H9 (cell line): Measurements from ENCODE around the gene SIGLEC11. TPM values are rescaled to one million over a fixed set of nuclear protein-coding genes. Genes with fewer than 3 reads are reported as not detected.

ENCODE experiments used
- DNase-seq: peaks from one replicate; pipeline ENCODE4 v3.0.0-alpha.2; 2017
- H2AFZ ChIP-seq: one replicate; pipeline ENCODE4 v1.6.1; 2013; ENCODE audit warnings: mild to moderate bottlenecking, low read length, control low read depth, moderate library complexity
- H2AK5ac ChIP-seq: 2 replicates; pipeline ENCODE4 v1.6.1; 2013; ENCODE audit warnings: low read length, control low read depth, mixed read lengths; ENCODE audit not compliant: insufficient read length
- H2BK120ac ChIP-seq: one replicate; pipeline ENCODE4 v1.6.1; 2013; ENCODE audit warnings: low read depth, mild to moderate bottlenecking, low read length, control low read depth, inconsistent platforms; ENCODE audit not compliant: poor library complexity, severe bottlenecking
- H2BK12ac ChIP-seq: 2 replicates; pipeline ENCODE4 v1.6.1; 2013; ENCODE audit warnings: low read length, control low read depth, mixed read lengths, low read depth; ENCODE audit not compliant: insufficient read length
- H2BK15ac ChIP-seq: 2 replicates; pipeline ENCODE4 v1.6.1; 2013; ENCODE audit warnings: low read depth, low read length, control low read depth
- H2BK20ac ChIP-seq: one replicate; pipeline ENCODE4 v1.6.1; 2013; ENCODE audit warnings: low read depth, mild to moderate bottlenecking, low read length, control low read depth, inconsistent platforms; ENCODE audit not compliant: poor library complexity, severe bottlenecking
- H2BK5ac ChIP-seq: 2 replicates; pipeline ENCODE4 v1.6.1; 2013; ENCODE audit warnings: low read length, control low read depth, mixed read lengths; ENCODE audit not compliant: insufficient read length
- H3K14ac ChIP-seq: 2 replicates; pipeline ENCODE4 v1.6.1; 2013; ENCODE audit warnings: low read length, control low read depth; ENCODE audit not compliant: insufficient read depth
- H3K18ac ChIP-seq: 2 replicates; pipeline ENCODE4 v1.6.1; 2013; ENCODE audit warnings: low read depth, mild to moderate bottlenecking, mixed read lengths, low read length, control low read depth; ENCODE audit not compliant: insufficient read length
- H3K23ac ChIP-seq: 2 replicates; pipeline ENCODE4 v1.6.1; 2013; ENCODE audit warnings: low read length, control low read depth, mixed read lengths, low read depth; ENCODE audit not compliant: insufficient read length
- H3K23me2 ChIP-seq: 2 replicates; pipeline ENCODE4 v1.6.1; 2013; ENCODE audit warnings: low read depth, mild to moderate bottlenecking, mixed read lengths, low read length, control low read depth; ENCODE audit not compliant: insufficient read length, poor library complexity, severe bottlenecking
- H3K27ac ChIP-seq: 2 replicates; pipeline ENCODE4 v1.5.1; 2013; ENCODE audit warnings: low read length, control low read depth, mixed read lengths, low read depth; ENCODE audit not compliant: insufficient read length
- H3K27me3 ChIP-seq: 2 replicates; pipeline ENCODE4 v1.6.1; 2013; ENCODE audit warnings: low read length, control low read depth, inconsistent platforms; ENCODE audit not compliant: insufficient read depth
- H3K4ac ChIP-seq: 2 replicates; pipeline ENCODE4 v1.6.1; 2013; ENCODE audit warnings: low read depth, mild to moderate bottlenecking, control low read depth, inconsistent platforms, low read length, moderate library complexity
- H3K4me1 ChIP-seq: 2 replicates; pipeline ENCODE4 v1.6.1; 2013; ENCODE audit warnings: low read length, control low read depth, inconsistent platforms; ENCODE audit not compliant: insufficient read depth
- H3K4me2 ChIP-seq: 2 replicates; pipeline ENCODE4 v1.6.1; 2013; ENCODE audit warnings: low read length, control low read depth, mixed read lengths; ENCODE audit not compliant: insufficient read length, insufficient read depth
- H3K56ac ChIP-seq: 2 replicates; pipeline ENCODE4 v1.6.1; 2013; ENCODE audit warnings: low read depth, mild to moderate bottlenecking, mixed read lengths, low read length, control low read depth; ENCODE audit not compliant: insufficient read length
- H3K79me1 ChIP-seq: 2 replicates; pipeline ENCODE4 v1.6.1; 2013; ENCODE audit warnings: low read depth, mild to moderate bottlenecking, moderate library complexity, low read length, control low read depth, inconsistent platforms; ENCODE audit not compliant: insufficient read depth, poor library complexity, severe bottlenecking
- H3K79me2 ChIP-seq: 2 replicates; pipeline ENCODE4 v1.6.1; 2013; ENCODE audit warnings: low read length, control low read depth, inconsistent platforms; ENCODE audit not compliant: insufficient read depth
- H3K9ac ChIP-seq: 2 replicates; pipeline ENCODE4 v1.6.1; 2013; ENCODE audit warnings: low read length, control low read depth, mixed read lengths; ENCODE audit not compliant: insufficient read length; ENCODE audit errors: extremely low read depth
- H3K9me3 ChIP-seq: one replicate; pipeline ENCODE4 v1.6.1; 2013; ENCODE audit warnings: low read depth, low read length, inconsistent platforms; ENCODE audit not compliant: control insufficient read depth
- H3T11ph ChIP-seq: one replicate; pipeline ENCODE4 v1.6.1; 2013; ENCODE audit warnings: mild to moderate bottlenecking, low read length, control low read depth, inconsistent platforms
- H4K20me1 ChIP-seq: one replicate; pipeline ENCODE4 v1.6.1; 2013; ENCODE audit not compliant: control insufficient read depth, insufficient read length, insufficient read depth
- H4K5ac ChIP-seq: 2 replicates; pipeline ENCODE4 v1.6.1; 2013; ENCODE audit warnings: low read depth, mild to moderate bottlenecking, mixed read lengths, low read length, control low read depth; ENCODE audit not compliant: insufficient read length
- H4K8ac ChIP-seq: replicated peaks from 2 replicates; pipeline ENCODE4 v1.6.1; 2013; ENCODE audit warnings: low read length, control low read depth, mixed read lengths, low read depth; ENCODE audit not compliant: insufficient read length
- H4K91ac ChIP-seq: 2 replicates; pipeline ENCODE4 v1.6.1; 2013; ENCODE audit warnings: low read depth, mild to moderate bottlenecking, moderate library complexity, mixed read lengths, low read length, control low read depth; ENCODE audit not compliant: insufficient read length
- H3K27ac Mint-ChIP-seq, 3 experiments: 2 replicates in 2 of 3; 3 replicates in 1 of 3; pipeline ENCODE4 v1.8.0; 2020 to 2021; ENCODE audit warnings: mixed read lengths in 3 of 3, mild to moderate bottlenecking in 1 of 3, moderate library complexity in 1 of 3
- H3K27me3 Mint-ChIP-seq: 2 replicates; pipeline ENCODE4 v1.8.0; 2021; ENCODE audit warnings: low read depth, mild to moderate bottlenecking, moderate library complexity, mixed read lengths
- H3K36me3 Mint-ChIP-seq, 3 experiments: 2 replicates in 2 of 3; 3 replicates in 1 of 3; pipeline ENCODE4 v1.8.0; 2020 to 2021; ENCODE audit warnings: low read depth in 3 of 3, mixed read lengths in 3 of 3; ENCODE audit not compliant: insufficient read depth in 1 of 3
- H3K4me1 Mint-ChIP-seq, 2 experiments: 2 replicates each; pipeline ENCODE4 v1.8.0; 2020; ENCODE audit warnings: mixed read lengths in 2 of 2
- H3K4me3 Mint-ChIP-seq, 2 experiments: 2 replicates in 1 of 2; 3 replicates in 1 of 2; pipeline ENCODE4 v1.8.0; 2020 to 2021; ENCODE audit warnings: mild to moderate bottlenecking in 2 of 2, mixed read lengths in 2 of 2, moderate library complexity in 1 of 2
- H3K9me3 Mint-ChIP-seq, 2 experiments: 2 replicates in 1 of 2; 3 replicates in 1 of 2; pipeline ENCODE4 v1.8.0; 2020; ENCODE audit warnings: mild to moderate bottlenecking in 2 of 2, mixed read lengths in 2 of 2, moderate library complexity in 1 of 2
- WGBS: extraction: QIAGEN DNeasy Blood & Tissue Kit; methylation state at CpG from one replicate; pipeline ENCODE4 v1.1.7; 2013; ENCODE audit warnings: missing lambda C conversion rate, low lambda C conversion rate, mixed read lengths; ENCODE audit not compliant: insufficient read length; ENCODE audit errors: extremely low coverage; 5-methylcytosine and 5-hydroxymethylcytosine counted together
- total RNA-seq: library from RNA; stranded (reverse); gene quantifications from 2 replicates; pipeline ENCODE4 v1.2.1, GENCODE V29; 2021
- TF ChIP-seq, protein P1 (sequence below): fragments of 200-600 bp; sonication (generic); conservative IDR thresholded peaks from 3 replicates; pipeline ENCODE4 v1.8.0; 2021; ENCODE audit warnings: antibody characterized with exemption, mild to moderate bottlenecking

Gene SIGLEC11
- total RNA-seq, 1 experiment from 2014 or later: not detected

DNA sequence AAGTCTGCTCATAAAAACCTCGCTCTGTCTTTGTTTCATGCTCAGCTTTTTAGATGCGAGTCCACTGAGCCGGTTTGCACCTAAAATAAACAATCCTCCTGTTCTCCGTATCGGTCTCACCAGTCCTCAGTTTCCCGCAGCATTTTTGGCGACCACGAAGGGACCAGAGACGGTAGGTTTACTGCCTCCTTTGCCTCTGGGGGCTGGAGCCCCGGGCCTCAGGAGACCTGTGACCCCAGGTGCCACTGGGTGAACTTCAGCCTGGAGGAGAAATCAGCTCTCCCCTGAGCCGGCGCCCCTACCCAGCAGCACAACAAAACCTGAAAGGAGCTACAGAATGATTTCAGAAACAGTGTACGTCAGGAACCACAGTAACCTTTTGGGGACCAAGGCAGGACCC is 8.1 kb downstream of the SIGLEC11 start:
- Mint-ChIP-seq H3K27ac (no peak overlapping the region; a peak in 1 of 7 replicates), H3K27me3 (peaks cover 5% of the 10 kb centered on the region), H3K4me1 (peaks cover 19 to 40% of the 10 kb centered on the region in 2 experiments), H3K36me3 (no peaks in the 10 kb centered on the region), H3K4me3 (no peak overlapping the region), H3K9me3 (no peaks in the 10 kb centered on the region; a peak in 3 of 5 replicates)
- no peak overlapping the region for H3K27ac ChIP-seq
- no peaks in the 10 kb centered on the region for H3K27me3 ChIP-seq
- H4K20me1 ChIP-seq: no peaks in the 10 kb centered on the region
- no peak overlapping the region for H3K9ac ChIP-seq
- no peak overlapping the region for H4K8ac ChIP-seq
- no peak overlapping the region for H2AFZ ChIP-seq
- H4K91ac ChIP-seq: no peak overlapping the region
- no peak overlapping the region for H3K56ac ChIP-seq
- no peak overlapping the region for H3K23ac ChIP-seq
- H2BK20ac ChIP-seq: no peak overlapping the region
- no peak overlapping the region for H2BK120ac ChIP-seq
- no peak overlapping the region for H3K14ac ChIP-seq
- no peak overlapping the region for H3K4me2 ChIP-seq
- H3K9me3 ChIP-seq: no peaks in the 10 kb centered on the region
- H3K79me1 ChIP-seq: no peaks in the 10 kb centered on the region
- H3K4me1 ChIP-seq: peaks cover 3% of the 10 kb centered on the region; the same call in 1 of the 2 replicates
- no peak overlapping the region for H2BK12ac ChIP-seq
- no CpG with 5 or more reads among the region's 13 CpGs for WGBS
- H3K4ac ChIP-seq: no peak overlapping the region
- H3K79me2 ChIP-seq: no peaks in the 10 kb centered on the region
- no peak overlapping the region for H3K18ac ChIP-seq
- no peak overlapping the region for H2BK5ac ChIP-seq
- no peak overlapping the region for H4K5ac ChIP-seq
- H2BK15ac ChIP-seq: no peak overlapping the region
- no peak overlapping the region for H2AK5ac ChIP-seq
- TF ChIP-seq, protein P1, sequence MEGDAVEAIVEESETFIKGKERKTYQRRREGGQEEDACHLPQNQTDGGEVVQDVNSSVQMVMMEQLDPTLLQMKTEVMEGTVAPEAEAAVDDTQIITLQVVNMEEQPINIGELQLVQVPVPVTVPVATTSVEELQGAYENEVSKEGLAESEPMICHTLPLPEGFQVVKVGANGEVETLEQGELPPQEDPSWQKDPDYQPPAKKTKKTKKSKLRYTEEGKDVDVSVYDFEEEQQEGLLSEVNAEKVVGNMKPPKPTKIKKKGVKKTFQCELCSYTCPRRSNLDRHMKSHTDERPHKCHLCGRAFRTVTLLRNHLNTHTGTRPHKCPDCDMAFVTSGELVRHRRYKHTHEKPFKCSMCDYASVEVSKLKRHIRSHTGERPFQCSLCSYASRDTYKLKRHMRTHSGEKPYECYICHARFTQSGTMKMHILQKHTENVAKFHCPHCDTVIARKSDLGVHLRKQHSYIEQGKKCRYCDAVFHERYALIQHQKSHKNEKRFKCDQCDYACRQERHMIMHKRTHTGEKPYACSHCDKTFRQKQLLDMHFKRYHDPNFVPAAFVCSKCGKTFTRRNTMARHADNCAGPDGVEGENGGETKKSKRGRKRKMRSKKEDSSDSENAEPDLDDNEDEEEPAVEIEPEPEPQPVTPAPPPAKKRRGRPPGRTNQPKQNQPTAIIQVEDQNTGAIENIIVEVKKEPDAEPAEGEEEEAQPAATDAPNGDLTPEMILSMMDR: no peak
- no peaks in the 10 kb centered on the region for H3K23me2 ChIP-seq
- no peak for DNase-seq
- no peak overlapping the region for H3T11ph ChIP-seq
